Progenitor cell of endocrine pancreas (in vitro differentiated cells): ENCODE measurements around the gene POLD2. TPM values are rescaled to one million over a fixed set of nuclear protein-coding genes. Genes with fewer than 3 reads are reported as not detected.

Source experiments
- DNase-seq: peaks from one replicate; pipeline ENCODE4 v3.0.0; 2021; ENCODE audit warnings: low spot score; ENCODE audit not compliant: unreplicated experiment
- H3K27ac Mint-ChIP-seq: 2 replicates; pipeline ENCODE4 v1.8.0; 2021; ENCODE audit warnings: mild to moderate bottlenecking, moderate library complexity, mixed read lengths
- H3K27me3 Mint-ChIP-seq: 2 replicates; pipeline ENCODE4 v1.8.0; 2021; ENCODE audit warnings: mixed read lengths
- H3K36me3 Mint-ChIP-seq: 2 replicates; pipeline ENCODE4 v1.8.0; 2022; ENCODE audit warnings: mixed read lengths; ENCODE audit not compliant: insufficient read depth
- H3K4me1 Mint-ChIP-seq: 2 replicates; pipeline ENCODE4 v1.8.0; 2021; ENCODE audit warnings: low read depth, mixed read lengths
- H3K4me3 Mint-ChIP-seq: 2 replicates; pipeline ENCODE4 v1.8.0; 2021; ENCODE audit warnings: low read depth, mild to moderate bottlenecking, moderate library complexity, mixed read lengths
- H3K9me3 Mint-ChIP-seq: 2 replicates; pipeline ENCODE4 v1.8.0; 2021; ENCODE audit warnings: low read depth, mixed read lengths
- CTCF ChIP-seq: fragments of 200-600 bp; sonication (generic); IDR thresholded peaks from one replicate; pipeline ENCODE4 v1.5.0; 2021; ENCODE audit warnings: antibody characterized with exemption, mild to moderate bottlenecking; ENCODE audit not compliant: unreplicated experiment
- total RNA-seq: library from RNA; stranded (reverse); gene quantifications from 2 replicates; pipeline ENCODE4 v1.2.1, GENCODE V29; 2021

Gene POLD2
- total RNA-seq, 1 donor from 2014 or later: 104 TPM

GRCh38 chr7:44074349-44074695 lies 49.0 kb downstream of the POLD2 start:
- Mint-ChIP-seq H3K4me1 (no peaks in the 10 kb centered on the region), H3K27me3 (no peaks in the 10 kb centered on the region), H3K36me3 (peaks cover 8% of the 10 kb centered on the region), H3K9me3 (no peaks in the 10 kb centered on the region), H3K27ac (no peak overlapping the region), H3K4me3 (no peak overlapping the region)
- no peak for DNase-seq
- no peak for TF ChIP-seq CTCF

- Mint-ChIP-seq H3K27me3 (no peaks in the 10 kb centered on the region), H3K4me3 (no peak overlapping the region), H3K27ac (no peak overlapping the region), H3K4me1 (no peaks in the 10 kb centered on the region), H3K9me3 (no peaks in the 10 kb centered on the region), H3K36me3 (peaks cover 8% of the 10 kb centered on the region)
- no peak for TF ChIP-seq CTCF
- no peak for DNase-seq
Measured at GRCh38 chr7:44073664-44074348, 49.5 kb downstream of the POLD2 start.

GRCh38 chr7:44072364-44073231 lies 50.8 kb downstream of the POLD2 start:
- Mint-ChIP-seq H3K27me3 (peaks cover 9% of the 10 kb centered on the region), H3K36me3 (peaks cover 4% of the 10 kb centered on the region), H3K4me3 (no peak overlapping the region), H3K4me1 (no peaks in the 10 kb centered on the region), H3K27ac (no peak overlapping the region), H3K9me3 (no peaks in the 10 kb centered on the region)
- peak; percentile 65 for TF ChIP-seq CTCF
- no peak for DNase-seq

DNA sequence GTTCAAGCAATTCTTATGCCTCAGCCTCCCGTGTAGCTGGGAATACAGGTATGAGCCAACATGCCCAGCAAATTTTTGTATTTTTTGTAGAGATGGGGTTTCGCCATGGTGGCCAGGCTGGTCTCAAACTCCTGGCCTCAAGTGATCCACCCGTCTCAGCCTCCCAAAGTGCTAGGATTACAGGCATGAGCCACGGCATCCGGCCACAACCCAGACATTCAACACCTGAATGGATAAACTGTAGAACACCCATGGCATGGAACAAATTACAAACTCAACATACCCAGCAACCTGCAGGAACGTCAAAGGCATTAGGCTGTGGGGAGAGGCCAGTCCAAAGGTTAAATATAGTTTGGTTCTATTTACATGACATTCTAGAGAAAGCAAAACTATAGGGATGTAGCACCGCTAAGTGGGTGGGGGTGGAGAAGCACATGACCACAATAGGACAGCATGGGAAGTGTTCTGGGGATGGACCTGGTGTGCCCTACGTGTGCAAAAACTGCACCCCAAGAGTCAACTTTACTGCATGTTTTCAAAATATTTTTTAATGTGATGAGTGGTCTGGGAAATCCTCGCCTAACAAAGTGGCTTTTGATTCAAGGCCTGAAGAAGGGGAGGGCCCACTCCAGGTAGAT lies 51.5 kb downstream of the POLD2 start:
- Mint-ChIP-seq H3K9me3 (no peaks in the 10 kb centered on the region), H3K4me1 (no peaks in the 10 kb centered on the region), H3K36me3 (peaks cover 3% of the 10 kb centered on the region), H3K27ac (peak overlapping the region; percentile 74), H3K4me3 (no peak overlapping the region), H3K27me3 (peaks cover 10% of the 10 kb centered on the region)
- no peak for DNase-seq
- no peak for TF ChIP-seq CTCF

- no peak overlapping the region for H3K4me3 Mint-ChIP-seq
- peaks cover 8% of the 10 kb centered on the region for H3K4me1 Mint-ChIP-seq
- H3K27me3 Mint-ChIP-seq: peaks cover 10% of the 10 kb centered on the region
- TF ChIP-seq CTCF: no peak
- H3K36me3 Mint-ChIP-seq: peaks cover 3% of the 10 kb centered on the region
- no peaks in the 10 kb centered on the region for H3K9me3 Mint-ChIP-seq
- no peak overlapping the region for H3K27ac Mint-ChIP-seq
- no peak for DNase-seq
Measured at GRCh38 chr7:44068054-44068453, 55.3 kb downstream of the POLD2 start.
